ENCODE results near the gene CHRND. TPM values are rescaled to one million over a fixed set of nuclear protein-coding genes. Genes with fewer than 3 reads are reported as not detected.

Gene CHRND
- total and polyA plus RNA-seq, 2 of the 8 experiments (the other 6 are each of a cell fraction or from before 2014, with no cell fraction given): 0.24 TPM; not detected in 1

DNA sequence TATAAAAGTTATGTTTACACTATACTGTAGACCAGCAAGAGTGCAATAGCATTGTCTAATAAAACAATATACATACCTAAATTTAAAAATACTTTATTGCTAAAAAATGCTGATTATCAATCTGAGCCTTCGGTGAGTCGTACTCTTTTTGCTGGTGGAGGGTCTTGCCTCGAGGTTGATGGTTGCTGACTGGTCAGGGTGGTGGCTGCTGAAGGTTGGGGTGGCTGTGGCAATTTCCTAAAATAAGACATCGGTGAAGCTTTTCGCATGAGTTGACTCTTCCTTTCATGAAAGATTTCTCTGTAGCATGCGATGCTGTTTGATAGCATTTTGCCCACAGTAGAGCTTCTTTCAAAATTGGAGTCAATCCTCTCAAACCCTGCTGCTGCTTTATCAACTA lies 22.0 kb downstream of the CHRND start (continued):
- no peak for TF ChIP-seq RNF2 (IDR thresholded peaks at IDR 0.05; ENCODE audit: borderline replicate concordance, low read depth, low read length, missing control alignments, poor library complexity, severe bottlenecking)
- no peak for TF ChIP-seq POU5F1 (IDR thresholded peaks at IDR 0.05; ENCODE audit: low read depth, low read length)
- TF ChIP-seq CEBPB (IDR thresholded peaks at IDR 0.05; ENCODE audit: low read depth, low read length): no peak
